ENCODE results near the gene ADAMTS19. TPM values are rescaled to one million over a fixed set of nuclear protein-coding genes. Genes with fewer than 3 reads are reported as not detected.
A peak's percentile ranks its signal among the peaks of the same experiment; 100 is the strongest.

ADAMTS19 gene
- total RNA-seq, 1 donor: 0.09 TPM

DNA sequence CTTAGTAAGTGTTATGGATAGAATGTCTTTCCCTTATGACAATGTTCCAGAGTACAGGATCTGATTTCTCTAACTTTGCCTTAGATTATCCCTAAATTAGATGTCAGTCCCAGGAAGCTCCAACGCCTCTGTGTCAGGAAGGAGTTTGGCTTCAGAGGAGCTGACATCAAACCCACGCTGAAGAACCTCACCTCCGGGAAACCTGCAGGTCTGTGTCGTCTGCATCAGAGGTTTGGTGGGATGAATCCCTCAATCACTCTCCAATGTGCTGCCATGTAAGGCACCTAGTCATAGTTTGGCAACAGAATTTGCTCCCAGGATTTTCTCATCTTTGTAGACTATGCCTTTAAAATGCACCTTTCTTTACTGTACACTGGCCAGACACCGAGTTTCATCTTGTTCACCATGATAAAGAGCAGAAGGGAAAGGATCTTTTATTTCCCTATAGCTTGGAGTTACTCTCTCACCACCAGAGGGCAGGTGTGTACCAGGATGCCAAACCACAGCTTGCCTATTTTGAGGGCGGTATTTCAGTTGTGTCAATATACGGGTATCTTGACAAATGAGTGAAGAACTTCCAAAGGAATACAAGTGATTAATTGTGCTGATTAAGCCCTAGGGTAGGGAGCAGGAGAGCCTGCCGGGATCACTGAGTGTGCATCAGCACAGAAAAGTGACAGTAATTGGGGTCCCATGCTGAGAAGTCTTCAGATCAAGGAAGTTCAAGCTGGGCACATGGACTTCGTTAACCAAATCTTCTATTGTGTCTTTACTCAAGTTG, 311.1 kb downstream of the ADAMTS19 start:
- TF ChIP-seq, protein P1, sequence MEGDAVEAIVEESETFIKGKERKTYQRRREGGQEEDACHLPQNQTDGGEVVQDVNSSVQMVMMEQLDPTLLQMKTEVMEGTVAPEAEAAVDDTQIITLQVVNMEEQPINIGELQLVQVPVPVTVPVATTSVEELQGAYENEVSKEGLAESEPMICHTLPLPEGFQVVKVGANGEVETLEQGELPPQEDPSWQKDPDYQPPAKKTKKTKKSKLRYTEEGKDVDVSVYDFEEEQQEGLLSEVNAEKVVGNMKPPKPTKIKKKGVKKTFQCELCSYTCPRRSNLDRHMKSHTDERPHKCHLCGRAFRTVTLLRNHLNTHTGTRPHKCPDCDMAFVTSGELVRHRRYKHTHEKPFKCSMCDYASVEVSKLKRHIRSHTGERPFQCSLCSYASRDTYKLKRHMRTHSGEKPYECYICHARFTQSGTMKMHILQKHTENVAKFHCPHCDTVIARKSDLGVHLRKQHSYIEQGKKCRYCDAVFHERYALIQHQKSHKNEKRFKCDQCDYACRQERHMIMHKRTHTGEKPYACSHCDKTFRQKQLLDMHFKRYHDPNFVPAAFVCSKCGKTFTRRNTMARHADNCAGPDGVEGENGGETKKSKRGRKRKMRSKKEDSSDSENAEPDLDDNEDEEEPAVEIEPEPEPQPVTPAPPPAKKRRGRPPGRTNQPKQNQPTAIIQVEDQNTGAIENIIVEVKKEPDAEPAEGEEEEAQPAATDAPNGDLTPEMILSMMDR (IDR thresholded peaks at IDR 0.05; ENCODE audit: insufficient read depth, low read length): peak; percentile 77
- H3K4me3 ChIP-seq (ENCODE audit: low read depth, low read length): no peak overlapping the region
- peak; percentile 51 for DNase-seq (ENCODE audit: low read depth)

DNA sequence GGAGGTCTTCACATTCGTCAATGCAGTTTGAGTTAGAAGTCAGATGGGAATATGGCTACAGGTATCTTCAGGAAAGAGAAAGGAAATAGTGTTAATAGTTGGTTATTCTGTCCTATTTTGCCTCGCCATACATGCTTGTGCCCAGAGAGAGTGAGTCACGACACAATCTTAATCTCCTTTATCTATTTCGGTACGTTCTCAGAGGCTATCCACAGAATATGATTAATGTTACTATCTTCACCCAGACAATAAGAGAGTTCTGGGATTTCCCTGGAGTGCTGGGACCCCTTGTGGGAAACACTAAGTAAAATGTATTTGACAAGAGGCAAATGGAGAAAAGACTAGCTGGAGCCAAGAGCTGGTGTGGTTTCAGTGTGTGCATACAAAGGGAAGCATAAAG, 313.3 kb downstream of the ADAMTS19 start:
- DNase-seq (ENCODE audit: low read depth): no peak
- TF ChIP-seq, protein P1 (IDR thresholded peaks at IDR 0.05; ENCODE audit: insufficient read depth, low read length): no peak
- no peak overlapping the region for H3K4me3 ChIP-seq (ENCODE audit: low read depth, low read length)

DNA sequence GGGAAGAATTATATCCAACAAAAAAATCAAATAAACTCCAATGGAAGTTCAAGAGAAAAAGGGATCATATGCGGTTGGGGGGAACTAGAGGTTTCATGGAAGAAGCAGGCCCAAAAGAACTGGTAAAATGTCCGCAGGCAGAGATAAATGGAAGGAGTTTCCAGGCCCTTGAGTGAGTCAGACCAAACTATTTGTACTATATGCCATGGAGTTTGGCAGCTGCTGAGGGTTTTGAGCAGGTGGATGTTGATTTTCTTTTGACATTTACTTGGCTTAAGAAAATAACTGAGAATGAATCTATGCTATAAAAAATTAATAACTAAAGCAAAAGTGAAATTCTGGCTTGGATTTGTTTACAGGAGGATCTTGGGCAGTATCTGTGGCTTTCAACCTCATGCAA, 321.5 kb downstream of the ADAMTS19 start:
- no peak overlapping the region for H3K4me3 ChIP-seq (ENCODE audit: low read depth, low read length)
- TF ChIP-seq, protein P1 (IDR thresholded peaks at IDR 0.05; ENCODE audit: insufficient read depth, low read length): no peak
- DNase-seq (ENCODE audit: low read depth): no peak
